ENCODE data around the gene KEAP1.
"Not testable (repeated sequence)": the region's sequence is repeated elsewhere in the genome, so short reads cannot be mapped to it uniquely, and the experiment has no call there.

KEAP1 gene

GRCh38 chr19:10499550-10500246 is 3.5 kb downstream of the KEAP1 start:
- no peak for DNase-seq (ENCODE audit: low read depth, low spot score)

GRCh38 chr19:10497371-10497770 is 5.8 kb downstream of the KEAP1 start:
- no peak for DNase-seq (ENCODE audit: low read depth, low spot score)

- no peak for DNase-seq (ENCODE audit: low read depth, low spot score)
Observed at GRCh38 chr19:10491472-10492047, 11.6 kb downstream of the KEAP1 start.

GRCh38 chr19:10486551-10486950 is 16.6 kb downstream of the KEAP1 start:
- DNase-seq (ENCODE audit: low read depth, low spot score), result no peak

GRCh38 chr19:10478903-10479384 is 24.2 kb downstream of the KEAP1 start:
- DNase-seq (ENCODE audit: low read depth, low spot score), result peak; percentile 97

- DNase-seq (ENCODE audit: low read depth, low spot score), result no peak
Observed at GRCh38 chr19:10478476-10478875, 24.7 kb downstream of the KEAP1 start.

GRCh38 chr19:10474962-10475451 is 28.1 kb downstream of the KEAP1 start:
- peak; percentile 16 for DNase-seq (ENCODE audit: low read depth, low spot score)

GRCh38 chr19:10473192-10473591 is 30.0 kb downstream of the KEAP1 start:
- no peak for DNase-seq (ENCODE audit: low read depth, low spot score)

GRCh38 chr19:10471909-10472308 is 31.2 kb downstream of the KEAP1 start:
- no peak for DNase-seq (ENCODE audit: low read depth, low spot score)

GRCh38 chr19:10468133-10468532 is 35.0 kb downstream of the KEAP1 start:
- DNase-seq (ENCODE audit: low read depth, low spot score), result no peak

GRCh38 chr19:10467104-10467706 is 36.0 kb downstream of the KEAP1 start:
- no peak for DNase-seq (ENCODE audit: low read depth, low spot score)

- no peak for DNase-seq (ENCODE audit: low read depth, low spot score)
Observed at GRCh38 chr19:10464456-10464855, 38.7 kb downstream of the KEAP1 start.

- DNase-seq (ENCODE audit: low read depth, low spot score), result no peak
Observed at GRCh38 chr19:10462557-10462956, 40.6 kb downstream of the KEAP1 start.

- DNase-seq (ENCODE audit: low read depth, low spot score), result not testable (repeated sequence)
Observed at GRCh38 chr19:10462042-10462441, 41.1 kb downstream of the KEAP1 start.

GRCh38 chr19:10461047-10461949 is 41.9 kb downstream of the KEAP1 start:
- peak; percentile 97 for DNase-seq (ENCODE audit: low read depth, low spot score)

- DNase-seq (ENCODE audit: low read depth, low spot score), result no peak
Observed at GRCh38 chr19:10460714-10461046, 42.5 kb downstream of the KEAP1 start.

- DNase-seq (ENCODE audit: low read depth, low spot score), result not testable (repeated sequence)
Observed at GRCh38 chr19:10458733-10459132, 44.4 kb downstream of the KEAP1 start.

- DNase-seq (ENCODE audit: low read depth, low spot score), result peak; percentile 37
Observed at GRCh38 chr19:10454267-10454666, 48.9 kb downstream of the KEAP1 start.

- DNase-seq (ENCODE audit: low read depth, low spot score), result no peak
Observed at GRCh38 chr19:10453852-10454251, 49.3 kb downstream of the KEAP1 start.

- DNase-seq (ENCODE audit: low read depth, low spot score), result no peak
Observed at GRCh38 chr19:10452726-10453618, 50.2 kb downstream of the KEAP1 start.

Data from ELF-1 (cell line).